Renal pelvis (tissue), 12 donors: ENCODE data around the gene LIPF. TPM values are rescaled to one million over a fixed set of nuclear protein-coding genes. Genes with fewer than 3 reads are reported as not detected.
"Not testable (repeated sequence)": the region's sequence is repeated elsewhere in the genome, so short reads cannot be mapped to it uniquely, and the experiment has no call there.

Experiments used
- DNase-seq: peaks from one replicate; pipeline ENCODE4 v3.0.0-alpha.2; 2013
- long read RNA-seq, 16 experiments: transcript quantifications; one replicate each; lab custom pipeline, GENCODE V29; 2026
- polyA plus RNA-seq, 3 donors: library from polyadenylated mRNA; unstranded; fragments of 120-200 nt; gene quantifications; one replicate each; pipeline ENCODE4 v1.2.1, GENCODE V29; 2013; ENCODE audit not compliant: insufficient read length in 3 of 3

Gene LIPF
- under 1 TPM in 2 of 3 donors, not detected in 1; 0.20 to 0.35 TPM for polyA plus RNA-seq
- long read RNA-seq, donor 1, result 0 reads
- long read RNA-seq, donor 2, result 0 reads
- long read RNA-seq, donor 3, result 0 reads
- long read RNA-seq, donor 4, result 0 reads
- long read RNA-seq, donor 5, result 0 reads
- long read RNA-seq, donor 6, result 0 reads
- long read RNA-seq, donor 7, result 0 reads
- long read RNA-seq, donor 8, result 0 reads
- long read RNA-seq, donor 9, result 0 reads
- long read RNA-seq, donor 10, result 0 reads
- long read RNA-seq, donor 11, result 0 reads
- long read RNA-seq, donor 12, result 0 reads
- long read RNA-seq, donor 13, result 0 reads
- long read RNA-seq, donor 14, result 0 reads
- long read RNA-seq, donor 15, result 0 reads
- long read RNA-seq, donor 16, result 0 reads

GRCh38 chr10:88664142-88664541 is at the start of gene LIPF:
LIPF (plus strand) TSS chr10:88664442; CDS start chr10:88667298, 2,856 bp downstream.
- no peak for DNase-seq

GRCh38 chr10:88616250-88616977 is 47.8 kb upstream of the LIPF start:
- peak; percentile 3 for DNase-seq

GRCh38 chr10:88617772-88618300 is 46.4 kb upstream of the LIPF start:
- DNase-seq, result no peak

GRCh38 chr10:88618496-88618895 is 45.7 kb upstream of the LIPF start:
- DNase-seq, result no peak

- DNase-seq, result no peak
Measured at GRCh38 chr10:88620441-88620840, 43.8 kb upstream of the LIPF start.

GRCh38 chr10:88623835-88624234 is 40.4 kb upstream of the LIPF start:
- no peak for DNase-seq

GRCh38 chr10:88624840-88625239 is 39.4 kb upstream of the LIPF start:
- no peak for DNase-seq

- DNase-seq, result no peak
Measured at GRCh38 chr10:88640186-88640585, 24.1 kb upstream of the LIPF start.

GRCh38 chr10:88642209-88642608 is 22.0 kb upstream of the LIPF start:
- no peak for DNase-seq

GRCh38 chr10:88642963-88643362 is 21.3 kb upstream of the LIPF start:
- no peak for DNase-seq

GRCh38 chr10:88647061-88647615 is 17.1 kb upstream of the LIPF start:
- no peak for DNase-seq

GRCh38 chr10:88651101-88651551 is 13.1 kb upstream of the LIPF start:
- DNase-seq, result no peak

- no peak for DNase-seq
Measured at GRCh38 chr10:88652616-88653015, 11.6 kb upstream of the LIPF start.

- no peak for DNase-seq
Measured at GRCh38 chr10:88657901-88658300, 6.3 kb upstream of the LIPF start.

GRCh38 chr10:88659725-88660597 is 4.3 kb upstream of the LIPF start:
- DNase-seq, result no peak

GRCh38 chr10:88660598-88660884 is 3.7 kb upstream of the LIPF start:
- no peak for DNase-seq

GRCh38 chr10:88661018-88661417 is 3.2 kb upstream of the LIPF start:
- DNase-seq, result no peak

- DNase-seq, result no peak
Measured at GRCh38 chr10:88661577-88661976, 2.7 kb upstream of the LIPF start.

GRCh38 chr10:88663153-88663552 is 1.1 kb upstream of the LIPF start:
- not testable (repeated sequence) for DNase-seq

GRCh38 chr10:88668465-88668864 is 4.2 kb downstream of the LIPF start:
- DNase-seq, result no peak

- no peak for DNase-seq
Measured at GRCh38 chr10:88670497-88670896, 6.3 kb downstream of the LIPF start.

GRCh38 chr10:88672041-88672440 is 7.8 kb downstream of the LIPF start:
- DNase-seq, result no peak
